Measurements from ENCODE around the gene APCDD1L. TPM values are rescaled to one million over a fixed set of nuclear protein-coding genes. Genes with fewer than 3 reads are reported as not detected.

APCDD1L gene
- total and polyA plus RNA-seq, 4 donors = 0.04 TPM; not detected in 3

GRCh38 chr20:58545565-58546415 is 30.6 kb upstream of the APCDD1L start:
- Histone ChIP-seq H3K27ac (ENCODE audit: low read depth in 1 of 2, low read length in 2 of 2) (no peak overlapping the region), H3K27me3 (ENCODE audit: control insufficient read depth in 4 of 4, insufficient read depth in 4 of 4, low read length in 3 of 4) (peaks cover 0 to 8% (median 2%) of the 10 kb centered on the region in 4 donors), H3K9me3 (ENCODE audit: control insufficient read depth in 4 of 4, low read length in 3 of 4) (no peaks in the 10 kb centered on the region), H3K4me3 (ENCODE audit: low read depth in 1 of 3, low read length in 3 of 3) (no peak overlapping the region), H3K9ac (ENCODE audit: low read depth in 1 of 2, low read length in 2 of 2) (no peak overlapping the region), H3K36me3 (ENCODE audit: control insufficient read depth in 4 of 4, insufficient read depth in 3 of 4, low read depth in 1 of 4, low read length in 3 of 4) (no peaks in the 10 kb centered on the region), H3K4me1 (ENCODE audit: control insufficient read depth in 4 of 4, insufficient read depth in 4 of 4, low read length in 3 of 4) (no peaks in the 10 kb centered on the region)
- WGBS = 85% methylated on average over 17 of the region's 17 CpGs
- no peak for TF ChIP-seq ATF3 (IDR thresholded peaks at IDR 0.05)
- TF ChIP-seq ZBTB33 (IDR thresholded peaks at IDR 0.05) = no peak
- TF ChIP-seq REST (IDR thresholded peaks at IDR 0.05) = no peak
- no peak for TF ChIP-seq JUND (IDR thresholded peaks at IDR 0.05)
- no peak for TF ChIP-seq YY1 (IDR thresholded peaks at IDR 0.05)
- TF ChIP-seq FOXA2 (IDR thresholded peaks at IDR 0.05) = no peak
- TF ChIP-seq MAX (IDR thresholded peaks at IDR 0.05) = no peak
- no peak for TF ChIP-seq GABPA (IDR thresholded peaks at IDR 0.05 in 1 of 2, conservative IDR thresholded peaks at IDR 0.05 in 1 of 2)
- TF ChIP-seq SP1 (IDR thresholded peaks at IDR 0.05) = no peak
- TF ChIP-seq EGR1 (IDR thresholded peaks at IDR 0.05; ENCODE audit: low read depth in 2 of 2) = no peak
- TF ChIP-seq CTCF (IDR thresholded peaks at IDR 0.05; ENCODE audit: low read depth, low read length, missing input control) = no peak
- no peak for TF ChIP-seq HNF4G (IDR thresholded peaks at IDR 0.05)
- no peak for DNase-seq (ENCODE audit: low spot score)

- H3K4me3 ChIP-seq (ENCODE audit: low read depth in 1 of 3, low read length in 3 of 3) = no peak overlapping the region
- no peaks in the 10 kb centered on the region for H3K9me3 ChIP-seq (ENCODE audit: control insufficient read depth in 4 of 4, low read length in 3 of 4)
- no peak overlapping the region for H3K27ac ChIP-seq (ENCODE audit: low read depth in 1 of 2, low read length in 2 of 2)
- H3K4me1 ChIP-seq (ENCODE audit: control insufficient read depth in 4 of 4, insufficient read depth in 4 of 4, low read length in 3 of 4) = no peaks in the 10 kb centered on the region
- H3K27me3 ChIP-seq (ENCODE audit: control insufficient read depth in 4 of 4, insufficient read depth in 4 of 4, low read length in 3 of 4) = peaks cover 0 to 8% (median 2%) of the 10 kb centered on the region in 4 donors
- WGBS = 89% methylated on average over 4 of the region's 4 CpGs
- no peak overlapping the region for H3K9ac ChIP-seq (ENCODE audit: low read depth in 1 of 2, low read length in 2 of 2)
- no peak for DNase-seq (ENCODE audit: low spot score)
- no peaks in the 10 kb centered on the region for H3K36me3 ChIP-seq (ENCODE audit: control insufficient read depth in 4 of 4, insufficient read depth in 3 of 4, low read depth in 1 of 4, low read length in 3 of 4)
- TF ChIP-seq HNF4G (IDR thresholded peaks at IDR 0.05) = no peak
- no peak for TF ChIP-seq REST (IDR thresholded peaks at IDR 0.05)
- no peak for TF ChIP-seq GABPA (IDR thresholded peaks at IDR 0.05 in 1 of 2, conservative IDR thresholded peaks at IDR 0.05 in 1 of 2)
- no peak for TF ChIP-seq ZBTB33 (IDR thresholded peaks at IDR 0.05)
- TF ChIP-seq MAX (IDR thresholded peaks at IDR 0.05) = no peak
- TF ChIP-seq RAD21 (IDR thresholded peaks at IDR 0.05) = no peak
- no peak for TF ChIP-seq HNF4A (conservative IDR thresholded peaks at IDR 0.05)
- no peak for TF ChIP-seq FOXA2 (IDR thresholded peaks at IDR 0.05)
- TF ChIP-seq NR2F2 (IDR thresholded peaks at IDR 0.05) = no peak
These were observed 29.7 kb upstream of the APCDD1L start for GRCh38 chr20:58544891-58545290.
